ENCODE data around the gene ABHD2.

- TF ChIP-seq CTCF (conservative IDR thresholded peaks at IDR 0.05; ENCODE audit: low read depth, low read length): no peak
- no peak for TF ChIP-seq EZH2 (IDR thresholded peaks at IDR 0.05; ENCODE audit: borderline replicate concordance, low read depth, low read length, poor library complexity, severe bottlenecking)
Measured at GRCh38 chr15:89186803-89187202, 98.5 kb downstream of the ABHD2 start.
